H1 (cell line): ENCODE measurements around the gene KIF23. TPM values are rescaled to one million over a fixed set of nuclear protein-coding genes. Genes with fewer than 3 reads are reported as not detected.

ENCODE experiments used
- CTCF ChIA-PET: fragments of 300-600 bp; sonication (Branson Sonifier 250); formaldehyde crosslinking; loops from one replicate; lab custom pipeline; 2021; ENCODE audit not compliant: partially characterized antibody; lab: Charles Lee
- POLR2A ChIA-PET: fragments of 300-600 bp; sonication (Branson Sonifier 250); formaldehyde crosslinking; loops from one replicate; lab custom pipeline; 2021; ENCODE audit warnings: inconsistent platforms; ENCODE audit not compliant: partially characterized antibody; lab: Charles Lee
- DNase-seq, 2 experiments: peaks; one replicate each; pipeline versions ENCODE4 v3.0.0 to v3.0.0-alpha.2; 2010 to 2022; ENCODE audit warnings: low spot score in 2 of 2, low read depth in 1 of 2, mixed read lengths in 1 of 2
- FAIRE-seq: peaks from 2 replicates; lab custom pipeline; 2011; peaks lifted over from hg19 to GRCh38; lab: Jason Lieb, UNC
- H2AFZ ChIP-seq: 2 replicates; pipeline ENCODE4 v1.8.1; 2012; ENCODE audit warnings: low read length, inconsistent platforms
- H2AK5ac ChIP-seq: 2 replicates; pipeline ENCODE4 v1.6.1; 2013; ENCODE audit warnings: low read depth, low read length
- H2BK120ac ChIP-seq: replicated peaks from 2 replicates; pipeline ENCODE3; 2013; ENCODE audit warnings: low read depth, low read length, inconsistent platforms
- H2BK12ac ChIP-seq: 2 replicates; pipeline ENCODE4 v1.6.1; 2013; ENCODE audit warnings: low read depth, low read length
- H2BK15ac ChIP-seq: 2 replicates; pipeline ENCODE4 v1.6.1; 2013; ENCODE audit warnings: low read length
- H2BK20ac ChIP-seq: 2 replicates; pipeline ENCODE4 v1.6.1; 2013; ENCODE audit warnings: low read length
- H2BK5ac ChIP-seq: 2 replicates; pipeline ENCODE4 v1.6.1; 2013; ENCODE audit warnings: low read depth, low read length
- H3K14ac ChIP-seq: 2 replicates; pipeline ENCODE4 v1.6.1; 2013; ENCODE audit warnings: inconsistent platforms; ENCODE audit not compliant: insufficient read length
- H3K18ac ChIP-seq: 2 replicates; pipeline ENCODE4 v1.6.1; 2013; ENCODE audit warnings: low read length; ENCODE audit errors: extremely low read depth
- H3K23ac ChIP-seq: 2 replicates; pipeline ENCODE4 v1.6.1; 2013; ENCODE audit warnings: inconsistent platforms; ENCODE audit not compliant: insufficient read length
- H3K23me2 ChIP-seq: 2 replicates; pipeline ENCODE4 v1.6.1; 2013; ENCODE audit warnings: low read depth, low read length
- H3K27ac ChIP-seq: 2 replicates; pipeline ENCODE4 v1.6.1; 2011; ENCODE audit warnings: low read depth, low read length, inconsistent platforms
- H3K27me3 ChIP-seq, 4 experiments: replicated peaks in 1 of 4; 1 replicate in 1 of 4; 2 replicates in 3 of 4; pipeline versions ENCODE4 v1.6.1 to v1.8.1; 2011 to 2013; ENCODE audit warnings: low read length in 3 of 4, mild to moderate bottlenecking in 3 of 4, inconsistent platforms in 2 of 4, mixed read lengths in 2 of 4, moderate library complexity in 1 of 4; ENCODE audit not compliant: control insufficient read depth in 3 of 4, insufficient read depth in 3 of 4; ENCODE audit errors: extremely low read depth in 1 of 4
- H3K36me3 ChIP-seq, 4 experiments: 2 replicates each; pipeline versions ENCODE4 v1.6.1 to v1.8.1; 2011 to 2013; ENCODE audit warnings: mild to moderate bottlenecking in 4 of 4, low read length in 3 of 4, moderate library complexity in 2 of 4, control low read depth in 1 of 4, inconsistent platforms in 1 of 4; ENCODE audit not compliant: insufficient read depth in 4 of 4, control insufficient read depth in 2 of 4
- H3K4ac ChIP-seq: replicated peaks from 2 replicates; pipeline ENCODE3; 2013; ENCODE audit warnings: low read length, low read depth, mixed read lengths, inconsistent platforms; ENCODE audit not compliant: insufficient read length
- H3K4me1 ChIP-seq, 4 experiments: replicated peaks in 1 of 4; 1 replicate in 1 of 4; 2 replicates in 3 of 4; pipeline versions ENCODE4 v1.6.1 to v1.8.1; 2011 to 2013; ENCODE audit warnings: low read length in 3 of 4, inconsistent platforms in 2 of 4, mixed read lengths in 1 of 4; ENCODE audit not compliant: insufficient read depth in 4 of 4, control insufficient read depth in 3 of 4
- H3K4me2 ChIP-seq, 2 experiments: 2 replicates each; pipeline versions ENCODE4 v1.6.1 to v1.8.1; 2011 to 2013; ENCODE audit warnings: low read depth in 2 of 2, low read length in 2 of 2, control low read depth in 1 of 2, inconsistent platforms in 1 of 2, mild to moderate bottlenecking in 1 of 2; ENCODE audit not compliant: insufficient read depth in 1 of 2
- H3K4me3 ChIP-seq, 4 experiments: fragments of 200-600, 300-600 bp in 1 of 4; sonication (generic), shearing (Covaris generic), sonication (Bioruptor Twin) in 1 of 4; 2 replicates each; pipeline versions ENCODE4 v1.5.1 to v1.8.1; 2011 to 2016; ENCODE audit warnings: low read length in 4 of 4, low read depth in 3 of 4, control low read depth in 2 of 4, inconsistent platforms in 2 of 4, mild to moderate bottlenecking in 2 of 4, mixed read lengths in 1 of 4, moderate library complexity in 1 of 4; ENCODE audit not compliant: insufficient read depth in 2 of 4; ENCODE audit errors: extremely low read depth in 1 of 4
- H3K56ac ChIP-seq: replicated peaks from 2 replicates; pipeline ENCODE3; 2013; ENCODE audit warnings: low read depth, mild to moderate bottlenecking, mixed read lengths, low read length, inconsistent platforms; ENCODE audit not compliant: insufficient read length
- H3K79me1 ChIP-seq: 2 replicates; pipeline ENCODE4 v1.6.1; 2013; ENCODE audit warnings: low read depth, low read length, control low read depth
- H3K79me2 ChIP-seq, 2 experiments: 2 replicates each; pipeline versions ENCODE4 v1.6.1 to v1.8.1; 2012 to 2013; ENCODE audit warnings: low read length in 2 of 2, mild to moderate bottlenecking in 2 of 2, inconsistent platforms in 1 of 2; ENCODE audit not compliant: insufficient read depth in 2 of 2, control insufficient read depth in 1 of 2
- H3K9ac ChIP-seq, 4 experiments: replicated peaks in 1 of 4; 1 replicate in 1 of 4; 2 replicates in 3 of 4; pipeline versions ENCODE4 v1.6.1 to v1.8.1; 2011 to 2013; ENCODE audit warnings: low read depth in 3 of 4, low read length in 3 of 4, control low read depth in 2 of 4, mild to moderate bottlenecking in 2 of 4, moderate library complexity in 2 of 4, inconsistent platforms in 1 of 4; ENCODE audit errors: extremely low read depth in 1 of 4
- H3K9me3 ChIP-seq, 2 experiments: 2 replicates each; pipeline versions ENCODE4 v1.6.1 to v1.8.1; 2012 to 2013; ENCODE audit warnings: mild to moderate bottlenecking in 2 of 2, moderate library complexity in 2 of 2, control low read depth in 1 of 2, inconsistent platforms in 1 of 2, low read depth in 1 of 2, low read length in 1 of 2, mixed read lengths in 1 of 2; ENCODE audit not compliant: insufficient read depth in 2 of 2
- H4K20me1 ChIP-seq, 2 experiments: replicated peaks in 1 of 2; 2 replicates each; pipeline versions ENCODE3 to v1.8.1; 2011 to 2013; ENCODE audit warnings: inconsistent platforms in 2 of 2, low read length in 2 of 2, mild to moderate bottlenecking in 1 of 2; ENCODE audit not compliant: insufficient read depth in 2 of 2, control insufficient read depth in 1 of 2
- H4K5ac ChIP-seq: 2 replicates; pipeline ENCODE4 v1.6.1; 2013; ENCODE audit warnings: low read length, low read depth, mixed read lengths, inconsistent platforms; ENCODE audit not compliant: insufficient read length
- H4K8ac ChIP-seq: 2 replicates; pipeline ENCODE4 v1.8.0; 2013; ENCODE audit warnings: mild to moderate bottlenecking, moderate library complexity, low read length, inconsistent platforms; ENCODE audit not compliant: insufficient read depth; ENCODE audit errors: extremely low read depth
- H4K91ac ChIP-seq: replicated peaks from 2 replicates; pipeline ENCODE3; 2013; ENCODE audit warnings: low read length, mixed read lengths, inconsistent platforms; ENCODE audit not compliant: insufficient read length
- CEBPB ChIP-seq: IDR thresholded peaks from 2 replicates; pipeline ENCODE4 v1.6.1; 2012; ENCODE audit warnings: low read depth, low read length
- EP300 ChIP-seq, 2 experiments: IDR thresholded peaks; 1 replicate in 1 of 2; 2 replicates in 1 of 2; pipeline ENCODE4 v1.6.1; 2011 to 2012; ENCODE audit warnings: low read depth in 2 of 2, low read length in 2 of 2, mild to moderate bottlenecking in 2 of 2, borderline replicate concordance in 1 of 2, inconsistent platforms in 1 of 2, moderate library complexity in 1 of 2
- NRF1 ChIP-seq: IDR thresholded peaks from 2 replicates; pipeline ENCODE4 v1.6.1; 2011; ENCODE audit warnings: mild to moderate bottlenecking, low read depth, low read length, improper control_type of control experiment
- RAD21 ChIP-seq, 2 experiments: IDR thresholded peaks in 1 of 2; conservative IDR thresholded peaks in 1 of 2; 2 replicates each; pipeline ENCODE4 v1.6.1; 2011; ENCODE audit warnings: low read depth in 2 of 2, low read length in 2 of 2, improper control_type of control experiment in 1 of 2, inconsistent platforms in 1 of 2, mild to moderate bottlenecking in 1 of 2, moderate library complexity in 1 of 2
- SAP30 ChIP-seq: fragments of 300-600 bp; sonication (generic); IDR thresholded peaks from 2 replicates; pipeline ENCODE4 v1.7.1; 2012; ENCODE audit warnings: low read length, moderate library complexity, mild to moderate bottlenecking, inconsistent platforms; ENCODE audit not compliant: insufficient read depth, insufficient replicate concordance
- SIX5 ChIP-seq: IDR thresholded peaks from 2 replicates; pipeline ENCODE4 v1.6.1; 2011; ENCODE audit warnings: mild to moderate bottlenecking, low read depth, low read length
- SRF ChIP-seq: IDR thresholded peaks from 2 replicates; pipeline ENCODE4 v1.6.1; 2011; ENCODE audit warnings: mild to moderate bottlenecking, low read depth, low read length, moderate library complexity
- TCF12 ChIP-seq: IDR thresholded peaks from 2 replicates; pipeline ENCODE4 v1.6.1; 2011; ENCODE audit warnings: low read depth, mild to moderate bottlenecking, low read length
- TEAD4 ChIP-seq: IDR thresholded peaks from 2 replicates; pipeline ENCODE4 v1.6.1; 2012; ENCODE audit warnings: low read depth, low read length, inconsistent platforms, mixed read lengths
- WGBS, 2 experiments: shearing (Covaris generic) in 1 of 2; methylation state at CpG; one replicate each; pipeline versions ENCODE4 v1.1.6 to v1.1.7; 2013 to 2015; ENCODE audit warnings: low lambda C conversion rate in 2 of 2, mixed read lengths in 2 of 2, inconsistent platforms in 1 of 2, low coverage in 1 of 2, missing lambda C conversion rate in 1 of 2; ENCODE audit not compliant: insufficient replicate concordance in 2 of 2, insufficient coverage in 1 of 2, insufficient read length in 1 of 2; ENCODE audit errors: extremely low coverage in 1 of 2, missing lambda C conversion rate in 1 of 2; 5-methylcytosine and 5-hydroxymethylcytosine counted together
- polyA plus RNA-seq, 7 experiments: library from polyadenylated mRNA; depleted of rRNA in 3 of 7; stranded (reverse) in 5 of 7; unstranded in 2 of 7; fragments of >200 nt in 5 of 7; fragments of 200-250 nt in 2 of 7; gene quantifications; 1 replicate in 5 of 7; 2 replicates in 1 of 7; 4 replicates in 1 of 7; pipeline versions ENCODE4 v1.2.1 to v1.2.3, GENCODE V29; 2011 to 2013; ENCODE audit warnings: missing spikeins in 2 of 7, mixed read lengths in 2 of 7
- total RNA-seq: library from RNA; stranded (reverse); fragmentation: NEBNext Ultra II Directional; extraction: Animal tissue kit (Norgen Biotek cat#: 25700); gene quantifications from 2 replicates; pipeline ENCODE4 v1.2.1, GENCODE V29; 2021

KIF23 gene
- total and polyA plus RNA-seq, 2 of the 8 experiments (the other 6 are each of a cell fraction or from before 2014, with no cell fraction given) = 26.2 to 77.4 TPM

DNA sequence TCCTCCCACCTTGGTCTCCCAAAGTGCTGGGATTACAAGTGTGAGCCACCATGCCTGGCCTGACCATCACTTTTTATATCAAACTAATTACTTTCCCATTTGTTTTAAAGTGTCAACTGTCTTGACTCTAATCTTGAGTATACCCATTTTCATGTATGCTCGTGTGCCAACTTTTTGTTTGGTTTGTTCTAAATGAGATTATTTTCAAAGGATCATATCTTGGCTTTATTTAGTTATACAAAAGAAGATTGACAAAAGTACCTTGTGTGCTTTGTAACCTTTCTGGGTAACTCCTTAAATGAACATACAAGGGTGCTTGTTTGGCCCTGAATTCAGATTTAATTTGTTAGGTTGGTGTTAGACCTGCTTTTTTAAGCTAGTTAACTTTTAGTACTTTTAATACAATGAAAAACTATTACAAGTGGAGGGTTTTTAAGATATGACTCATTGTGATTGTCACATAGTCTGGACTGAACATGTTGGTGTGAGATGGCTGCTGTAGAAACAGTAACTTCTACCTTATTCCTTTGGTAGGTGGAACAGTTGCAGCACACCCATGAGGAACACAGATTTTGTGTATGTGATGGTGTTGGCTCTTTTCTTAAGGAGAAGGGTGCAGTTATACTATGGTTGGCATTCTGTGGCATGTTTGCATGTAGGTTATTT lies 10.7 kb downstream of the KIF23 start:
- H4K5ac ChIP-seq = no peak overlapping the region

More for the DNA sequence above, 10.7 kb downstream of the KIF23 start:
- H2BK15ac ChIP-seq = no peak overlapping the region
- no peak overlapping the region for H3K9ac ChIP-seq
- no peak overlapping the region for H2BK20ac ChIP-seq
- H2BK5ac ChIP-seq = no peak overlapping the region
- H3K9me3 ChIP-seq = no peaks in the 10 kb centered on the region
- H3K79me2 ChIP-seq = no peaks in the 10 kb centered on the region; a peak in 1 of 4 replicates
- H2AK5ac ChIP-seq = no peak overlapping the region
- H2AFZ ChIP-seq = no peak overlapping the region
- no peak overlapping the region for H4K91ac ChIP-seq
- no peak overlapping the region for H3K23ac ChIP-seq
- no peaks in the 10 kb centered on the region for H3K4me1 ChIP-seq
- no peaks in the 10 kb centered on the region for H3K23me2 ChIP-seq
- no peaks in the 10 kb centered on the region for H3K27me3 ChIP-seq
- POLR2A ChIA-PET = interaction anchor here (0.9 to 3.7 kb wide), 3 partner anchors 12 to 33 kb away, joined by 3 to 19 read pairs (median 4); partner anchors contain the start of gene RPLP1
- no peak overlapping the region for H3K4me2 ChIP-seq
- H4K20me1 ChIP-seq = no peaks in the 10 kb centered on the region
- no peaks in the 10 kb centered on the region for H3K79me1 ChIP-seq
- no peak overlapping the region for H3K4me3 ChIP-seq
- no peak overlapping the region for H3K14ac ChIP-seq
- H3K27ac ChIP-seq = no peak overlapping the region
- no peak for DNase-seq
- CTCF ChIA-PET = interaction anchor here (0.6 to 0.9 kb wide), 2 partner anchors 11 to 277 kb away, joined by 3 read pairs; partner anchors contain the start of gene KIF23
- no peak overlapping the region for H2BK120ac ChIP-seq
- H3K4ac ChIP-seq = no peak overlapping the region
- H3K56ac ChIP-seq = no peak overlapping the region
- no peak overlapping the region for H3K18ac ChIP-seq
- no peak overlapping the region for H4K8ac ChIP-seq
- FAIRE-seq = no peak
- H2BK12ac ChIP-seq = no peak overlapping the region
- WGBS, 2 experiments = 100% methylated on average over 1 of the region's 1 CpG; no CpG with 5 or more reads in 1 of the 2 experiments
- peaks cover 23 to 93% (median 72%) of the 10 kb centered on the region in 4 experiments for H3K36me3 ChIP-seq
- no peak for TF ChIP-seq SRF
- TF ChIP-seq CEBPB = no peak
- TF ChIP-seq SIX5 = no peak
- TF ChIP-seq NRF1 = no peak
- TF ChIP-seq SAP30 = no peak
- TF ChIP-seq EP300 (IDR thresholded peaks at IDR 0.05; ENCODE audit: borderline replicate concordance in 1 of 2, low read depth in 2 of 2, low read length in 2 of 2) = no peak
- no peak for TF ChIP-seq TCF12
- no peak for TF ChIP-seq TEAD4
- no peak for TF ChIP-seq RAD21 (IDR thresholded peaks at IDR 0.05 in 1 of 2, conservative IDR thresholded peaks at IDR 0.05 in 1 of 2; ENCODE audit: low read depth in 2 of 2, low read length in 2 of 2)
